Stomach (tissue), 9 donors: ENCODE measurements around the gene DACH1. TPM values are rescaled to one million over a fixed set of nuclear protein-coding genes. Genes with fewer than 3 reads are reported as not detected.
"Not testable (repeated sequence)": the region's sequence is repeated elsewhere in the genome, so short reads cannot be mapped to it uniquely, and the experiment has no call there.

Experiments
- DNase-seq, 2 donors: peaks; one replicate each; pipeline versions ENCODE4 v3.0.0 to v3.0.0-alpha.2; 2013 to 2019
- H3K27ac ChIP-seq, 5 donors: fragments of 200-600 bp in 4 of 5; sonication (generic) in 4 of 5; one replicate each; pipeline ENCODE4 v1.5.1; 2013 to 2019; ENCODE audit warnings: mild to moderate bottlenecking in 1 of 5, moderate library complexity in 1 of 5
- H3K27me3 ChIP-seq, 3 donors: fragments of 200-600 bp; sonication (generic); one replicate each; pipeline ENCODE4 v1.5.1; 2017 to 2019; ENCODE audit warnings: mixed run types in 1 of 3
- H3K36me3 ChIP-seq, 4 donors: fragments of 200-600 bp; sonication (generic); 1 replicate in 3 of 4; 2 replicates in 1 of 4; pipeline ENCODE4 v1.5.1; 2016 to 2019
- H3K4me1 ChIP-seq, 4 donors: fragments of 200-600 bp; sonication (generic); one replicate each; pipeline ENCODE4 v1.5.1; 2016 to 2019
- H3K4me3 ChIP-seq, 4 donors: fragments of 200-600 bp; sonication (generic) in 3 of 4; one replicate each; pipeline ENCODE4 v1.5.1; 2016 to 2019; ENCODE audit warnings: mild to moderate bottlenecking in 1 of 4
- H3K9me3 ChIP-seq, 4 donors: fragments of 200-600 bp; sonication (generic); one replicate each; pipeline ENCODE4 v1.5.1; 2016 to 2019
- EP300 ChIP-seq: sonication (generic); formaldehyde crosslinking; IDR thresholded peaks from one replicate; pipeline ENCODE4 v1.6.1; 2017; ENCODE audit warnings: antibody characterized with exemption
- POLR2A ChIP-seq, 4 donors: fragments of 450-650 bp; IDR thresholded peaks; one replicate each; pipeline ENCODE4 v1.6.1; 2016; ENCODE audit warnings: antibody characterized with exemption in 4 of 4, control low read depth in 2 of 4, mild to moderate bottlenecking in 1 of 4, moderate library complexity in 1 of 4
- POLR2AphosphoS5 ChIP-seq, 3 donors: sonication (generic); formaldehyde crosslinking; IDR thresholded peaks; one replicate each; pipeline ENCODE4 v1.6.1; 2016; ENCODE audit warnings: antibody characterized with exemption in 3 of 3
- WGBS, 5 donors: extraction: QIAGEN DNeasy Blood & Tissue Kit in 3 of 5; methylation state at CpG; one replicate each; pipeline versions ENCODE4 v1.1.5 to v1.1.7; 2013 to 2018; 5-methylcytosine and 5-hydroxymethylcytosine counted together
- intact Hi-C: fragments of 100-400 bp; cut with DNase I; formaldehyde crosslinking; loops from one replicate; pipeline ENCODE4 v1.15.1; 2023; ENCODE audit warnings: low total_unique reads
- polyA plus RNA-seq, 3 donors: library from polyadenylated mRNA; stranded (reverse); fragments of 200-250 nt; gene quantifications; one replicate each; pipeline ENCODE4 v1.2.3, GENCODE V29; 2013
- total RNA-seq, 5 donors: library from RNA; depleted of rRNA; stranded (reverse); fragments of >200 nt; gene quantifications; one replicate each; pipeline versions ENCODE4 v1.1.0 to v1.2.3, GENCODE V29; 2014 to 2016
- TF ChIP-seq, protein P1 (sequence below), 7 experiments: fragments of 450-650 bp in 4 of 7; fragments of 200-600 bp in 3 of 7; sonication (generic) in 3 of 7; IDR thresholded peaks; one replicate each; pipeline ENCODE4 v1.5.1; 2016 to 2019; ENCODE audit warnings: antibody characterized with exemption in 7 of 7, control low read depth in 2 of 7, mild to moderate bottlenecking in 1 of 7
- donor health status: healthy with polysubstance abuse.
- donor health status: Bipolar disorder and iron deficiency.
- donor health status: healthy.

DACH1 gene
- total and polyA plus RNA-seq, 8 donors = 0.28 to 9.4 (median 2.9) TPM; not detected in 1

DNA sequence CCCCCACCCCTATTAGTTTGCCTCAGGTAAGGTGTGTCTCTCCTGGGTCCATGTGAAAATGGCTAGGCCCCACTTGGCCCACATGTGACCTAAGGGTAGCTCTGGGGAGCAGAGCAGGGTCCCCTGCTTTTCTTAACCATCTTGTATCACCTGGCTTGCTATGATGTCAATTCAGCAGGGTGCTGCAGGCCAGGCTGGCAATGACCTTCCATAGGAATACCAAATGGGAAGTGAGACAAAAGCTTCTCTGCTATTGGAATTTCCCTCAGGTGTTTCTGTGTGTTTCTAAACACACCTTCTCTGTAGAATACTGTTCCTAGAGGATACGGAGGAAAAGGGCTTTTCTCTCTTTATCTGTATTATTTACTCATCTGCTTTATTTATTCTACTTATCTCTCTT lies 35.7 kb upstream of the DACH1 start:
- no peaks in the 10 kb centered on the region for H3K36me3 ChIP-seq
- H3K4me3 ChIP-seq = no peak overlapping the region
- 34 to 58% (median 42%) methylated on average over 1 of the region's 1 CpG for WGBS, 5 donors
- no peaks in the 10 kb centered on the region for H3K9me3 ChIP-seq
- DNase-seq = no peak
- H3K4me1 ChIP-seq = no peaks in the 10 kb centered on the region
- TF ChIP-seq POLR2AphosphoS5 (IDR thresholded peaks at IDR 0.05) (no peak), POLR2A (IDR thresholded peaks at IDR 0.05) (no peak), EP300 (no peak)
- TF ChIP-seq, protein P1, sequence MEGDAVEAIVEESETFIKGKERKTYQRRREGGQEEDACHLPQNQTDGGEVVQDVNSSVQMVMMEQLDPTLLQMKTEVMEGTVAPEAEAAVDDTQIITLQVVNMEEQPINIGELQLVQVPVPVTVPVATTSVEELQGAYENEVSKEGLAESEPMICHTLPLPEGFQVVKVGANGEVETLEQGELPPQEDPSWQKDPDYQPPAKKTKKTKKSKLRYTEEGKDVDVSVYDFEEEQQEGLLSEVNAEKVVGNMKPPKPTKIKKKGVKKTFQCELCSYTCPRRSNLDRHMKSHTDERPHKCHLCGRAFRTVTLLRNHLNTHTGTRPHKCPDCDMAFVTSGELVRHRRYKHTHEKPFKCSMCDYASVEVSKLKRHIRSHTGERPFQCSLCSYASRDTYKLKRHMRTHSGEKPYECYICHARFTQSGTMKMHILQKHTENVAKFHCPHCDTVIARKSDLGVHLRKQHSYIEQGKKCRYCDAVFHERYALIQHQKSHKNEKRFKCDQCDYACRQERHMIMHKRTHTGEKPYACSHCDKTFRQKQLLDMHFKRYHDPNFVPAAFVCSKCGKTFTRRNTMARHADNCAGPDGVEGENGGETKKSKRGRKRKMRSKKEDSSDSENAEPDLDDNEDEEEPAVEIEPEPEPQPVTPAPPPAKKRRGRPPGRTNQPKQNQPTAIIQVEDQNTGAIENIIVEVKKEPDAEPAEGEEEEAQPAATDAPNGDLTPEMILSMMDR (IDR thresholded peaks at IDR 0.05) = no peak
- H3K27me3 ChIP-seq = no peaks in the 10 kb centered on the region
- no peak overlapping the region for H3K27ac ChIP-seq
- intact Hi-C loops = no loop called here

- DNase-seq, H3K4me3 ChIP-seq, H3K27ac ChIP-seq, H3K27me3 ChIP-seq, intact Hi-C loops, H3K36me3 ChIP-seq, H3K4me1 ChIP-seq, H3K9me3 ChIP-seq: not testable (repeated sequence)
- WGBS, 5 donors = 78 to 90% (median 83%) methylated on average over 3 of the region's 3 CpGs
These were observed 26.5 kb upstream of the DACH1 start for GRCh38 chr13:71893506-71893905.

GRCh38 chr13:71886880-71887279 lies 19.9 kb upstream of the DACH1 start:
- Histone ChIP-seq H3K36me3 (no peaks in the 10 kb centered on the region), H3K27me3 (no peaks in the 10 kb centered on the region), H3K4me1 (no peaks in the 10 kb centered on the region), H3K27ac (no peak overlapping the region), H3K4me3 (no peak overlapping the region), H3K9me3 (no peaks in the 10 kb centered on the region)
- DNase-seq = no peak
- intact Hi-C loops = no loop called here
- TF ChIP-seq EP300 = no peak
- TF ChIP-seq POLR2AphosphoS5 (IDR thresholded peaks at IDR 0.05) = no peak
- TF ChIP-seq POLR2A (IDR thresholded peaks at IDR 0.05) = no peak

GRCh38 chr13:71882120-71882519 lies 15.1 kb upstream of the DACH1 start:
- DNase-seq = no peak
- Histone ChIP-seq H3K36me3 (no peaks in the 10 kb centered on the region), H3K4me1 (peaks cover 0 to 6% (median 0%) of the 10 kb centered on the region in 4 donors), H3K4me3 (no peak overlapping the region), H3K27me3 (no peaks in the 10 kb centered on the region), H3K27ac (no peak overlapping the region), H3K9me3 (no peaks in the 10 kb centered on the region)
- TF ChIP-seq EP300 (no peak), POLR2AphosphoS5 (IDR thresholded peaks at IDR 0.05) (no peak), POLR2A (IDR thresholded peaks at IDR 0.05) (no peak)
- TF ChIP-seq, protein P1 (IDR thresholded peaks at IDR 0.05) = no peak
- intact Hi-C loops = no loop called here

DNA sequence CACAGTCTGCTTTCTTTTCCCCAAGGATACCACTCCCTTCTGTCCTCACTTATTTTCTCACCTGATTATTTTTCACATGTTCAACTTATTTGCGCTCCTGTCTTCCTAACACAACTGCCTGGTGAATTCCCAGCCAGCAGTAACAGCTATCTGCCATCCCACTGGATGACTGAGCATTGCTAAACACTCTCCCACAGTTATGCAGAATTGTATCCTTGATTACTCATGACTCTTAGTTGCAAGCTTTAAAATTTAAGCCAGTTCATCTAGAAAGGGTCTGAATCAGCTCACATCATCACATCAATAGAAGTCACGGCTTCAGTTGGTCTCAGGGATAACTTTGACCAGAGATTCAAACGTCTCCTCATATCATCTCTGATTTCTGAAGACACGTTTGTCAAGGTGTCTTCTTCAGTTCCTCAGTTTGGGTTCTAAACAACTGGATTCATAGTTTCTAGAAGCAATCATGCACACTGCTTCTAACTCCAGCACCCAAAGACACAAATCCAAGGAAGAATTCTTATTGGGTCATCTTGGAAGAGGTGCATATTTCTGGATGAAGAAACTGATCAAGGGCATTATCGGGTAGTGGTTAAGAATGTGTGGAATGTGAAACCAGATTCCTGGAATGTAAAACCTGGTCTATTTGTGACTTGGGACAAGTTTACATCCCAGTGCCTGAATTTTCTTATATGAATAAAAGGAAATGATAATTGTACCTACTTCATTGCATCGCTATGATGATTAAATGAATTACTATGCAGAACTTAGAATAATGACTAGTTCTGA lies 13.9 kb upstream of the DACH1 start:
- Histone ChIP-seq H3K27me3 (no peaks in the 10 kb centered on the region), H3K4me3 (no peak overlapping the region), H3K4me1 (peaks cover 0 to 6% (median 0%) of the 10 kb centered on the region in 4 donors), H3K9me3 (no peaks in the 10 kb centered on the region), H3K27ac (no peak overlapping the region), H3K36me3 (no peaks in the 10 kb centered on the region)
- WGBS, 5 donors = 70 to 85% (median 81%) methylated on average over 6 of the region's 6 CpGs
- DNase-seq = no peak
- intact Hi-C loops = no loop called here
- no peak for TF ChIP-seq POLR2AphosphoS5 (IDR thresholded peaks at IDR 0.05)
- no peak for TF ChIP-seq EP300
- no peak for TF ChIP-seq POLR2A (IDR thresholded peaks at IDR 0.05)
- TF ChIP-seq, protein P1 (IDR thresholded peaks at IDR 0.05) = no peak
